Measurements from ENCODE around the gene HSD17B8. TPM values are rescaled to one million over a fixed set of nuclear protein-coding genes. Genes with fewer than 3 reads are reported as not detected.

HSD17B8 gene
- total RNA-seq, 1 experiment from 2014 or later = 7.4 TPM

GRCh38 chr6:33191383-33192104, 12.9 kb upstream of the HSD17B8 start:
- Histone ChIP-seq H3K4me1 (ENCODE audit: control insufficient read depth, insufficient read depth, low read length) (no peaks in the 10 kb centered on the region), H3K27me3 (ENCODE audit: control insufficient read depth, insufficient read depth, low read length) (no peaks in the 10 kb centered on the region), H3K27ac (ENCODE audit: low read length) (no peak overlapping the region), H3K9me3 (ENCODE audit: control insufficient read depth, insufficient read depth, low read depth, low read length) (no peaks in the 10 kb centered on the region), H3K36me3 (ENCODE audit: control insufficient read depth, insufficient read depth, low read length) (peaks cover 5% of the 10 kb centered on the region; the same call in 1 of the 2 replicates), H3K4me3 (ENCODE audit: low read depth in 2 of 2, low read length in 2 of 2) (no peak overlapping the region)
- CTCF ChIA-PET = no interaction called here
- intact Hi-C loops (cut with micrococcal nuclease; ENCODE audit: unreplicated experiment) = no loop called here
- no TSS peak for BruUV-seq (replicated peaks)
- TF ChIP-seq POLR2AphosphoS5 (IDR thresholded peaks at IDR 0.05; ENCODE audit: low read depth, low read length) (no peak), SIN3A (IDR thresholded peaks at IDR 0.05; ENCODE audit: borderline replicate concordance, insufficient read depth, low read depth, low read length) (no peak), TCF7L2 (IDR thresholded peaks at IDR 0.05; ENCODE audit: low read depth, low read length) (no peak)
- TF ChIP-seq, protein P1, sequence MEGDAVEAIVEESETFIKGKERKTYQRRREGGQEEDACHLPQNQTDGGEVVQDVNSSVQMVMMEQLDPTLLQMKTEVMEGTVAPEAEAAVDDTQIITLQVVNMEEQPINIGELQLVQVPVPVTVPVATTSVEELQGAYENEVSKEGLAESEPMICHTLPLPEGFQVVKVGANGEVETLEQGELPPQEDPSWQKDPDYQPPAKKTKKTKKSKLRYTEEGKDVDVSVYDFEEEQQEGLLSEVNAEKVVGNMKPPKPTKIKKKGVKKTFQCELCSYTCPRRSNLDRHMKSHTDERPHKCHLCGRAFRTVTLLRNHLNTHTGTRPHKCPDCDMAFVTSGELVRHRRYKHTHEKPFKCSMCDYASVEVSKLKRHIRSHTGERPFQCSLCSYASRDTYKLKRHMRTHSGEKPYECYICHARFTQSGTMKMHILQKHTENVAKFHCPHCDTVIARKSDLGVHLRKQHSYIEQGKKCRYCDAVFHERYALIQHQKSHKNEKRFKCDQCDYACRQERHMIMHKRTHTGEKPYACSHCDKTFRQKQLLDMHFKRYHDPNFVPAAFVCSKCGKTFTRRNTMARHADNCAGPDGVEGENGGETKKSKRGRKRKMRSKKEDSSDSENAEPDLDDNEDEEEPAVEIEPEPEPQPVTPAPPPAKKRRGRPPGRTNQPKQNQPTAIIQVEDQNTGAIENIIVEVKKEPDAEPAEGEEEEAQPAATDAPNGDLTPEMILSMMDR (IDR thresholded peaks at IDR 0.05) = no peak
- TF ChIP-seq, protein P2, sequence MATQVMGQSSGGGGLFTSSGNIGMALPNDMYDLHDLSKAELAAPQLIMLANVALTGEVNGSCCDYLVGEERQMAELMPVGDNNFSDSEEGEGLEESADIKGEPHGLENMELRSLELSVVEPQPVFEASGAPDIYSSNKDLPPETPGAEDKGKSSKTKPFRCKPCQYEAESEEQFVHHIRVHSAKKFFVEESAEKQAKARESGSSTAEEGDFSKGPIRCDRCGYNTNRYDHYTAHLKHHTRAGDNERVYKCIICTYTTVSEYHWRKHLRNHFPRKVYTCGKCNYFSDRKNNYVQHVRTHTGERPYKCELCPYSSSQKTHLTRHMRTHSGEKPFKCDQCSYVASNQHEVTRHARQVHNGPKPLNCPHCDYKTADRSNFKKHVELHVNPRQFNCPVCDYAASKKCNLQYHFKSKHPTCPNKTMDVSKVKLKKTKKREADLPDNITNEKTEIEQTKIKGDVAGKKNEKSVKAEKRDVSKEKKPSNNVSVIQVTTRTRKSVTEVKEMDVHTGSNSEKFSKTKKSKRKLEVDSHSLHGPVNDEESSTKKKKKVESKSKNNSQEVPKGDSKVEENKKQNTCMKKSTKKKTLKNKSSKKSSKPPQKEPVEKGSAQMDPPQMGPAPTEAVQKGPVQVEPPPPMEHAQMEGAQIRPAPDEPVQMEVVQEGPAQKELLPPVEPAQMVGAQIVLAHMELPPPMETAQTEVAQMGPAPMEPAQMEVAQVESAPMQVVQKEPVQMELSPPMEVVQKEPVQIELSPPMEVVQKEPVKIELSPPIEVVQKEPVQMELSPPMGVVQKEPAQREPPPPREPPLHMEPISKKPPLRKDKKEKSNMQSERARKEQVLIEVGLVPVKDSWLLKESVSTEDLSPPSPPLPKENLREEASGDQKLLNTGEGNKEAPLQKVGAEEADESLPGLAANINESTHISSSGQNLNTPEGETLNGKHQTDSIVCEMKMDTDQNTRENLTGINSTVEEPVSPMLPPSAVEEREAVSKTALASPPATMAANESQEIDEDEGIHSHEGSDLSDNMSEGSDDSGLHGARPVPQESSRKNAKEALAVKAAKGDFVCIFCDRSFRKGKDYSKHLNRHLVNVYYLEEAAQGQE (IDR thresholded peaks at IDR 0.05; ENCODE audit: insufficient read depth in 1 of 2, low read depth in 2 of 2, low read length in 1 of 2) = no peak
- in situ Hi-C loops (cut with HindIII; ENCODE audit: low pct_unique_long_range_greater_than_20kb, low sequenced_read_pairs) = no loop called here
- POLR2A ChIA-PET = no interaction called here
- DNase-seq (ENCODE audit: low read depth, low spot score) (no peak), ATAC-seq (no peak)

DNA sequence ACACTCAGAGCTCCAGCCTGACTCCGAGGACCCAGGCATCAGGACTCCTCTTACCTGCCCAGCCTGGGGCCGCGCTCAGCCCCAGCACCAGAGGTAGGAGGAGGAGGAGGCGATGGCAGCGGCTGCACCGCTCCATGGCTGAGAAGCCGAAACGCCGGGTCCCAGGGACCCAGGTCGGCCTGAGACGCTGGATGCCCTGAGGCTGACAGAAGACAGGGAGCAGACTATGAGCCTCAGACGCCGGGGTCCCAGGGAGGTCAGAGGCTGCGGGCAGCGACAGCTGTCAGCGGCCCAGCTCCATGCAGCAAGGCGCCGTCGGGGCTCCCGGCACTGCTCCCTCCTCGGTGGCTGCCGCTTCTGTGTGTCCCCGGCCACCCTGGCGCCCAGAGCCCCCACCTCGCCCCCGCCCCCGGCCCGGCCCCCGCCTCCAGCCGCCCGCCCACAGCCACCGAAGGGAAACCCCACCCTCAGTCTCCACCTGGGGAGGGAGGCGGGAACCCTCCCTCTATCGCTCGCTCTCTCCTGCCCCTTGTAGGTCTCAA, 12.3 kb upstream of the HSD17B8 start, which contains the start of gene COL11A2:
TSS of gene COL11A2 (minus strand) at position 363 of the 542 bp plus-strand sequence. CDS start at position 136, 227 bp downstream.
- Histone ChIP-seq H3K9me3 (ENCODE audit: control insufficient read depth, insufficient read depth, low read depth, low read length) (no peaks in the 10 kb centered on the region), H3K27me3 (ENCODE audit: control insufficient read depth, insufficient read depth, low read length) (no peaks in the 10 kb centered on the region), H3K4me1 (ENCODE audit: control insufficient read depth, insufficient read depth, low read length) (no peaks in the 10 kb centered on the region), H3K27ac (ENCODE audit: low read length) (peak within 1 kb of the TSS; percentile 39; the same call in 1 of the 2 replicates), H3K36me3 (ENCODE audit: control insufficient read depth, insufficient read depth, low read length) (peaks cover 8% of the 10 kb centered on the region; the same call in 1 of the 2 replicates), H3K4me3 (ENCODE audit: low read depth in 2 of 2, low read length in 2 of 2) (peak within 1 kb of the TSS; percentile 32 to 53)
- ChIA-PET POLR2A (no interaction called here), CTCF (no interaction called here)
- intact Hi-C loops (cut with micrococcal nuclease; ENCODE audit: unreplicated experiment) (no loop called here), in situ Hi-C loops (cut with HindIII; ENCODE audit: low pct_unique_long_range_greater_than_20kb, low sequenced_read_pairs) (no loop called here)
- DNase-seq (ENCODE audit: low read depth, low spot score) (no peak), ATAC-seq (no peak)
- no TSS peak for BruUV-seq (replicated peaks)
- TF ChIP-seq, protein P1 (IDR thresholded peaks at IDR 0.05) = no peak
- TF ChIP-seq POLR2AphosphoS5 (IDR thresholded peaks at IDR 0.05; ENCODE audit: low read depth, low read length) = no peak
- TF ChIP-seq, protein P2 (IDR thresholded peaks at IDR 0.05; ENCODE audit: insufficient read depth in 1 of 2, low read depth in 2 of 2, low read length in 1 of 2) = no peak
- no peak for TF ChIP-seq SIN3A (IDR thresholded peaks at IDR 0.05; ENCODE audit: borderline replicate concordance, insufficient read depth, low read depth, low read length)
